Neural cell (in vitro differentiated cells): ENCODE data around the gene STARD5.

Experiments
- CTCF ChIP-seq: fragments of 450-650 bp; IDR thresholded peaks from 2 replicates; pipeline ENCODE4 v1.5.1; 2014; ENCODE audit warnings: antibody characterized with exemption, mild to moderate bottlenecking, moderate library complexity; ENCODE audit not compliant: poor library complexity, severe bottlenecking
- EP300 ChIP-seq: fragments of 450-650 bp; conservative IDR thresholded peaks from 2 replicates; pipeline ENCODE4 v1.6.1; 2014; ENCODE audit warnings: antibody characterized with exemption, mild to moderate bottlenecking, moderate library complexity; ENCODE audit not compliant: poor library complexity, severe bottlenecking
- EZH2 ChIP-seq: fragments of 200-600, 300-800 bp; shearing (Covaris generic), sonication (generic); IDR thresholded peaks from 2 replicates; pipeline ENCODE4 v1.6.1; 2014; ENCODE audit warnings: antibody characterized with exemption, low read length, borderline replicate concordance, mild to moderate bottlenecking; ENCODE audit not compliant: insufficient read depth, poor library complexity, severe bottlenecking
- POLR2AphosphoS5 ChIP-seq: IDR thresholded peaks from 2 replicates; pipeline ENCODE4 v1.6.1; 2012
- RAD21 ChIP-seq: fragments of 450-650 bp; conservative IDR thresholded peaks from 2 replicates; pipeline ENCODE4 v1.6.1; 2014; ENCODE audit warnings: antibody characterized with exemption, mild to moderate bottlenecking, moderate library complexity
- SMC3 ChIP-seq: fragments of 450-650 bp; conservative IDR thresholded peaks from 2 replicates; pipeline ENCODE4 v1.6.1; 2014; ENCODE audit warnings: antibody characterized with exemption, mild to moderate bottlenecking, moderate library complexity; ENCODE audit not compliant: poor library complexity
- TAF1 ChIP-seq: IDR thresholded peaks from 2 replicates; pipeline ENCODE4 v1.6.1; 2012; ENCODE audit warnings: low read depth

- TF ChIP-seq CTCF (no peak), RAD21 (no peak), POLR2AphosphoS5 (no peak), EP300 (no peak), EZH2 (no peak), SMC3 (no peak), TAF1 (no peak)
Measured at GRCh38 chr15:81288616-81289015, 35.3 kb downstream of the STARD5 start.
